Measurements from ENCODE around the gene HPCAL1. TPM values are rescaled to one million over a fixed set of nuclear protein-coding genes. Genes with fewer than 3 reads are reported as not detected.

Gene HPCAL1
- total RNA-seq, 1 donor from 2014 or later: 34.6 TPM

- Mint-ChIP-seq H3K27me3 (ENCODE audit: unreplicated experiment) (peaks cover 22% of the 10 kb centered on the region), H3K4me1 (ENCODE audit: unreplicated experiment) (peaks cover 8% of the 10 kb centered on the region), H3K27ac (ENCODE audit: unreplicated experiment) (no peak overlapping the region), H3K36me3 (ENCODE audit: low read depth, unreplicated experiment) (no peaks in the 10 kb centered on the region), H3K4me3 (ENCODE audit: unreplicated experiment) (peak overlapping the region; percentile 97), H3K9me3 (ENCODE audit: unreplicated experiment) (no peaks in the 10 kb centered on the region)
- DNase-seq (ENCODE audit: low spot score): peak; percentile 10
- TF ChIP-seq CTCF (IDR thresholded peaks at IDR 0.05; ENCODE audit: unreplicated experiment): no peak
Measured at GRCh38 chr2:10303181-10303693, 533 bp downstream of the HPCAL1 start.

- peak; percentile 6 for TF ChIP-seq CTCF (IDR thresholded peaks at IDR 0.05; ENCODE audit: unreplicated experiment)
- Mint-ChIP-seq H3K36me3 (ENCODE audit: low read depth, unreplicated experiment) (no peaks in the 10 kb centered on the region), H3K4me3 (ENCODE audit: unreplicated experiment) (peak overlapping the region; percentile 90), H3K27me3 (ENCODE audit: unreplicated experiment) (peaks cover 25% of the 10 kb centered on the region), H3K4me1 (ENCODE audit: unreplicated experiment) (peaks cover 5% of the 10 kb centered on the region), H3K27ac (ENCODE audit: unreplicated experiment) (no peak overlapping the region), H3K9me3 (ENCODE audit: unreplicated experiment) (no peaks in the 10 kb centered on the region)
- peak; percentile 61 for DNase-seq (ENCODE audit: low spot score)
Measured at GRCh38 chr2:10303694-10304378, 1.1 kb downstream of the HPCAL1 start.

- H3K27me3 Mint-ChIP-seq (ENCODE audit: unreplicated experiment): peaks cover 27% of the 10 kb centered on the region
- H3K4me1 Mint-ChIP-seq (ENCODE audit: unreplicated experiment): peaks cover 5% of the 10 kb centered on the region
- H3K27ac Mint-ChIP-seq (ENCODE audit: unreplicated experiment): no peak overlapping the region
- H3K36me3 Mint-ChIP-seq (ENCODE audit: low read depth, unreplicated experiment): no peaks in the 10 kb centered on the region
- no peak for DNase-seq (ENCODE audit: low spot score)
- H3K9me3 Mint-ChIP-seq (ENCODE audit: unreplicated experiment): no peaks in the 10 kb centered on the region
- TF ChIP-seq CTCF (IDR thresholded peaks at IDR 0.05; ENCODE audit: unreplicated experiment): no peak
- peak overlapping the region; percentile 89 for H3K4me3 Mint-ChIP-seq (ENCODE audit: unreplicated experiment)
Measured at GRCh38 chr2:10304458-10305253, 2.0 kb downstream of the HPCAL1 start.

- no peak overlapping the region for H3K27ac Mint-ChIP-seq (ENCODE audit: unreplicated experiment)
- H3K27me3 Mint-ChIP-seq (ENCODE audit: unreplicated experiment): peaks cover 27% of the 10 kb centered on the region
- H3K4me3 Mint-ChIP-seq (ENCODE audit: unreplicated experiment): peak overlapping the region; percentile 2
- TF ChIP-seq CTCF (IDR thresholded peaks at IDR 0.05; ENCODE audit: unreplicated experiment): no peak
- no peaks in the 10 kb centered on the region for H3K36me3 Mint-ChIP-seq (ENCODE audit: low read depth, unreplicated experiment)
- no peak for DNase-seq (ENCODE audit: low spot score)
- peaks cover 5% of the 10 kb centered on the region for H3K4me1 Mint-ChIP-seq (ENCODE audit: unreplicated experiment)
- H3K9me3 Mint-ChIP-seq (ENCODE audit: unreplicated experiment): no peaks in the 10 kb centered on the region
Measured at GRCh38 chr2:10305254-10305635, 2.5 kb downstream of the HPCAL1 start.

GRCh38 chr2:10305715-10306114, 3.0 kb downstream of the HPCAL1 start:
- peaks cover 5% of the 10 kb centered on the region for H3K4me1 Mint-ChIP-seq (ENCODE audit: unreplicated experiment)
- no peak overlapping the region for H3K27ac Mint-ChIP-seq (ENCODE audit: unreplicated experiment)
- H3K4me3 Mint-ChIP-seq (ENCODE audit: unreplicated experiment): no peak overlapping the region
- TF ChIP-seq CTCF (IDR thresholded peaks at IDR 0.05; ENCODE audit: unreplicated experiment): no peak
- no peaks in the 10 kb centered on the region for H3K36me3 Mint-ChIP-seq (ENCODE audit: low read depth, unreplicated experiment)
- peaks cover 27% of the 10 kb centered on the region for H3K27me3 Mint-ChIP-seq (ENCODE audit: unreplicated experiment)
- H3K9me3 Mint-ChIP-seq (ENCODE audit: unreplicated experiment): no peaks in the 10 kb centered on the region
- peak; percentile 22 for DNase-seq (ENCODE audit: low spot score)

Data from endothelial cell (in vitro differentiated cells).